Effector CD8-positive, alpha-beta T cell (primary cell): ENCODE results near the gene SSH2.

Experiments used
- DNase-seq: peaks from one replicate; lab custom pipeline; 2025; lab: John Stamatoyannopoulos, UW

The SSH2 gene

GRCh38 chr17:29589524-29590410, 340.3 kb downstream of the SSH2 start, which contains the start of gene GIT1:
TSS of gene GIT1 (minus strand) at chr17:29589648. CDS start at chr17:29589378, 270 bp downstream.
- DNase-seq: peak; percentile 72

- DNase-seq: no peak
Observed at GRCh38 chr17:29588562-29589411, 341.2 kb downstream of the SSH2 start.

GRCh38 chr17:29588017-29588561, 341.9 kb downstream of the SSH2 start:
- DNase-seq: no peak

- DNase-seq: no peak
Observed at GRCh38 chr17:29587591-29587990, 342.4 kb downstream of the SSH2 start.

- no peak for DNase-seq
Observed at GRCh38 chr17:29586676-29587469, 343.2 kb downstream of the SSH2 start.

- no peak for DNase-seq
Observed at GRCh38 chr17:29585080-29585751, 344.8 kb downstream of the SSH2 start.

- DNase-seq: no peak
Observed at GRCh38 chr17:29584452-29585079, 345.5 kb downstream of the SSH2 start.

GRCh38 chr17:29583324-29584248, 346.4 kb downstream of the SSH2 start:
- DNase-seq: no peak

- DNase-seq: no peak
Observed at GRCh38 chr17:29582772-29583171, 347.3 kb downstream of the SSH2 start.

- DNase-seq: no peak
Observed at GRCh38 chr17:29582254-29582765, 347.7 kb downstream of the SSH2 start.

GRCh38 chr17:29581583-29582253, 348.3 kb downstream of the SSH2 start:
- no peak for DNase-seq

GRCh38 chr17:29579866-29580771, 349.9 kb downstream of the SSH2 start:
- peak; percentile 83 for DNase-seq

- DNase-seq: no peak
Observed at GRCh38 chr17:29578626-29579485, 351.2 kb downstream of the SSH2 start.

- no peak for DNase-seq
Observed at GRCh38 chr17:29577385-29578211, 352.4 kb downstream of the SSH2 start.

GRCh38 chr17:29577001-29577370, 353.0 kb downstream of the SSH2 start:
- DNase-seq: no peak
